AG04450 (cell line): ENCODE data around the gene SV2B. TPM values are rescaled to one million over a fixed set of nuclear protein-coding genes. Genes with fewer than 3 reads are reported as not detected.

Experiments
- CTCF ChIA-PET: fragments of 300-600, 350-600 bp; formaldehyde crosslinking; extraction: SDS; loops from one replicate; lab custom pipeline; 2022; ENCODE audit warnings: antibody characterized with exemption, inconsistent platforms; lab: Charles Lee
- POLR2A ChIA-PET: fragments of 350-600 bp; formaldehyde crosslinking; extraction: SDS; loops from one replicate; lab custom pipeline; 2021; ENCODE audit warnings: antibody characterized with exemption, inconsistent platforms; lab: Yijun Ruan, JAX
- DNase-seq: peaks from one replicate; pipeline ENCODE4 v3.0.0-alpha.2; 2011; ENCODE audit warnings: low read depth, low spot score
- H3K27ac ChIP-seq: one replicate; pipeline ENCODE4 v1.5.1; 2012; ENCODE audit warnings: low read depth, low read length, control low read depth
- H3K27me3 ChIP-seq: one replicate; pipeline ENCODE4 v1.6.0; 2012; ENCODE audit warnings: low read length; ENCODE audit not compliant: control insufficient read depth, insufficient read depth
- H3K4me3 ChIP-seq: 2 replicates; pipeline ENCODE4 v1.5.1; 2011; ENCODE audit warnings: mild to moderate bottlenecking, low read depth, low read length, control low read depth
- H3K9me3 ChIP-seq: 2 replicates; pipeline ENCODE4 v1.5.1; 2012; ENCODE audit warnings: low read length; ENCODE audit not compliant: control insufficient read depth, insufficient read depth
- CTCF ChIP-seq: IDR thresholded peaks from 2 replicates; pipeline ENCODE4 v1.5.1; 2011; ENCODE audit warnings: low read depth, low read length, control low read depth, inconsistent platforms
- polyA plus RNA-seq: library from polyadenylated mRNA; depleted of rRNA; stranded (reverse); fragments of >200 nt; gene quantifications from 2 replicates; pipeline ENCODE4 v1.2.3, GENCODE V29; 2011

SV2B gene
- polyA plus RNA-seq, 1 experiment, result not detected

- H3K9me3 ChIP-seq, result no peaks in the 10 kb centered on the region
- H3K27me3 ChIP-seq, result peaks cover 2% of the 10 kb centered on the region
- ChIA-PET CTCF (interaction anchor here (1.3 kb wide), 1 partner anchor 13 kb away, joined by 3 read pairs; no protein-coding TSS in a partner anchor), POLR2A (no interaction called here)
- no peak overlapping the region for H3K27ac ChIP-seq
- no peak overlapping the region for H3K4me3 ChIP-seq
- DNase-seq, result no peak
- no peak for TF ChIP-seq CTCF
Measured at GRCh38 chr15:91238644-91239425, 138.8 kb downstream of the SV2B start.

DNA sequence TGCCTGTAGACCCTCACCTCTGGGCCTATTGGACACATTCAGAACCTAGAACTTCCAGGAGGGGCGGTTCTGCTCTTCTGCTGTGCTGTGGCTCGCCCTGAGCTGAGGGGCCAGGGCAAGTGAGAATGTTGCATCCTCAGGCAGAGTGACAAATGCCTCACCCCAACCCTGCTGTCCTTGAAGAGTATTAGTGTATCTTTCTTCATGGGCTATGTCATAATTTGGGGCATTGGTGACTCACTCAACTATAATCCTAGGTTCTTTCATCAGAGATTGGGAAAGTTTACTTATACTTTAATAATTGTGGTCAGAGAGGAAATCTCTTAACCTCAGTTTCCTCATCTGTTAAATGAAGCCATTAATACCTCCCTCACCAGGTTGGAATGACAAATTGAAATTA lies 143.8 kb downstream of the SV2B start:
- ChIA-PET POLR2A (no interaction called here), CTCF (interaction anchor here (1.3 kb wide), 1 partner anchor 188 kb away, joined by 5 read pairs; no protein-coding TSS in a partner anchor)
- no peak for TF ChIP-seq CTCF
- no peak for DNase-seq
- Histone ChIP-seq H3K9me3 (no peaks in the 10 kb centered on the region), H3K27me3 (peaks cover 2% of the 10 kb centered on the region), H3K4me3 (no peak overlapping the region), H3K27ac (no peak overlapping the region)

DNA sequence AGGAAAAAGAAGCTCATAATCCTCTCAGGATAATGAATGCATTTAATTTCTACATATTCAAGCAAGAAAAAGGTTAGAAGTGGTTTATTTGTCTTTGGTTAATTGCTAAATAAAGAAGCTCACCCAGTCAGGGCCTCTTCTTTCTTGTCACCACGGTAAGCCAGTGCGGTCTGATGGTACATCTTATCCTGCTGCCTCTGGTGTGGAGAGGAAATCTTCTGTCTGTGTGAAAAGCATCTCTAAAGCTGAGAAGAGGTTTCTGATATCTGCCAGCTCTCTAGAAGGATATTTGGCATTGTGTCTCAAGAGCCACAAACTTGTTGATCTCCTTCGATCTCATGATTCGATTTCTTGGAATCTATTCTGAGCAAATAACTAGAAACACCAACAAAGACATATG lies 144.9 kb downstream of the SV2B start:
- ChIA-PET CTCF (interaction anchor here (0.7 to 2.1 kb wide), 3 partner anchors 19 to 188 kb away, joined by 3 to 6 read pairs (median 3); no protein-coding TSS in a partner anchor), POLR2A (no interaction called here)
- H3K27ac ChIP-seq, result no peak overlapping the region
- DNase-seq, result no peak
- H3K4me3 ChIP-seq, result no peak overlapping the region
- no peak for TF ChIP-seq CTCF
- peaks cover 2% of the 10 kb centered on the region for H3K27me3 ChIP-seq
- H3K9me3 ChIP-seq, result no peaks in the 10 kb centered on the region

DNA sequence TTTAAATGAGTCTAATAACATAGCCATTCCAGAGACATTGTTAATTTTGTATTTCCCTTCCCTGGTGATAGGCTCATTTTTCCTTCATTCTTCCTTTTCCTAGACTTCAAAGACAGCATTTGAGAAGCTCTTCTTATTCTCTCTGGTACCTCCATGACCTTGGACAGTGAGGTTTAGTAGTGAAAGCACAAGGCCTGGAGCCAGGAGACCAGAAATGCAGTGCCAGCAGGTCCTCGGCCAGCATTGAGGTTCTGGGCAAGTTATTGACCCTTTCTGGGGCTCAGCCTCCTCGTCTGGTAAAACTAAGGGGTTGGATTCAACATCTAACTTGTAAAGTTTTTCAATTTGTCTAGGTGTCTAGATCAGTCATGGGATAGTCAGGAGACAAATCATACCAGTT lies 146.9 kb downstream of the SV2B start:
- no peak for TF ChIP-seq CTCF
- ChIA-PET CTCF (interaction anchor here (1.4 to 2.6 kb wide), 5 partner anchors 10 to 25 kb away, joined by 4 to 13 read pairs (median 8); no protein-coding TSS in a partner anchor), POLR2A (no interaction called here)
- peaks cover 2% of the 10 kb centered on the region for H3K27me3 ChIP-seq
- no peak for DNase-seq
- H3K27ac ChIP-seq, result no peak overlapping the region
- no peaks in the 10 kb centered on the region for H3K9me3 ChIP-seq
- no peak overlapping the region for H3K4me3 ChIP-seq

DNA sequence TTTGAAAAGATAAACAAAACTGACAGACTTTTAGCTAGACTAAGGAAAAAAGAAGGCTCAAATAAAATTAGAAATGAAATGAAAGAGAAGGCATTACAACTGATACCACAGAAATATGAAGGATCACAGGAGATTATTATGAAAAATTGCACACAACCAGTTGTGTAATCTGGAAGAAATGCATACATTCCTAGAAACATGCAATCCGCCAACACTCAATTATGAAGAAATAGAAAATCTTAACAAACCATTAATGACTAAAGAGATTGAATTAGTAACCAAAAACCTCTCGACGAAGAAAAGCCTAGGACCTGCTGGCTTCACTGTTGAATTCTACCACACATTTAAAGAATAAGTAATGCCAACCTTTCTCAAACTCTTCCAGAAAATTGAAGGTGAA lies 149.5 kb downstream of the SV2B start:
- no peak for TF ChIP-seq CTCF
- no peak for DNase-seq
- Histone ChIP-seq H3K27me3 (no peaks in the 10 kb centered on the region), H3K27ac (no peak overlapping the region), H3K9me3 (no peaks in the 10 kb centered on the region), H3K4me3 (no peak overlapping the region)
- CTCF ChIA-PET, result interaction anchor here (1.0 kb wide), 1 partner anchor 293 kb away, joined by 3 read pairs; no protein-coding TSS in a partner anchor
- POLR2A ChIA-PET, result no interaction called here
